GM23248 (cell line): ENCODE measurements around the gene USP2. TPM values are rescaled to one million over a fixed set of nuclear protein-coding genes. Genes with fewer than 3 reads are reported as not detected.

ENCODE experiments used
- DNase-seq: peaks from one replicate; pipeline ENCODE4 v3.0.0-alpha.2; 2015
- H2AFZ ChIP-seq: fragments of 200-600 bp; sonication (generic); 2 replicates; pipeline ENCODE4 v1.6.1; 2016; ENCODE audit warnings: antibody characterized with exemption
- H3F3A ChIP-seq: fragments of 200-600 bp; sonication (generic); 2 replicates; pipeline ENCODE4 v1.6.1; 2016; ENCODE audit warnings: mild to moderate bottlenecking, antibody characterized with exemption, mixed run types; ENCODE audit not compliant: insufficient read depth
- H3K27ac ChIP-seq: fragments of 200-600 bp; sonication (generic); 2 replicates; pipeline ENCODE4 v1.5.1; 2016; ENCODE audit warnings: mild to moderate bottlenecking
- H3K27me3 ChIP-seq: fragments of 200-600 bp; sonication (generic); replicated peaks from 2 replicates; pipeline ENCODE4 v1.6.1; 2016; ENCODE audit warnings: mild to moderate bottlenecking; ENCODE audit not compliant: insufficient read depth
- H3K36me3 ChIP-seq: fragments of 200-600 bp; sonication (generic); 2 replicates; pipeline ENCODE4 v1.6.1; 2016; ENCODE audit warnings: low read depth, mild to moderate bottlenecking
- H3K4me1 ChIP-seq: fragments of 200-600 bp; sonication (generic); 2 replicates; pipeline ENCODE4 v1.6.1; 2016; ENCODE audit warnings: mild to moderate bottlenecking; ENCODE audit not compliant: insufficient read depth
- H3K4me2 ChIP-seq: fragments of 200-600 bp; sonication (generic); one replicate; pipeline ENCODE4 v1.6.1; 2016; ENCODE audit warnings: mild to moderate bottlenecking; ENCODE audit not compliant: unreplicated experiment
- H3K4me3 ChIP-seq: fragments of 200-600 bp; sonication (generic); 2 replicates; pipeline ENCODE4 v1.5.1; 2016; ENCODE audit warnings: mild to moderate bottlenecking
- H3K79me2 ChIP-seq: fragments of 200-600 bp; sonication (generic); 2 replicates; pipeline ENCODE4 v1.6.1; 2016; ENCODE audit warnings: mild to moderate bottlenecking; ENCODE audit not compliant: insufficient read depth
- H3K9ac ChIP-seq: fragments of 200-600 bp; sonication (generic); 2 replicates; pipeline ENCODE4 v1.6.1; 2016; ENCODE audit warnings: mild to moderate bottlenecking
- H3K9me2 ChIP-seq: fragments of 200-600 bp; sonication (generic); 2 replicates; pipeline ENCODE4 v1.6.1; 2016; ENCODE audit warnings: mixed run types, mild to moderate bottlenecking, moderate library complexity; ENCODE audit not compliant: insufficient read depth
- H3K9me3 ChIP-seq: fragments of 200-600 bp; sonication (generic); one replicate; pipeline ENCODE4 v1.6.1; 2017; ENCODE audit warnings: low read depth
- H4K20me1 ChIP-seq: fragments of 200-600 bp; sonication (generic); 2 replicates; pipeline ENCODE4 v1.6.0; 2016; ENCODE audit not compliant: insufficient read depth
- EZH2 ChIP-seq: fragments of 200-600 bp; sonication (generic); IDR thresholded peaks from 2 replicates; pipeline ENCODE4 v1.6.1; 2018; ENCODE audit warnings: antibody characterized with exemption, mild to moderate bottlenecking; ENCODE audit not compliant: insufficient read depth, poor library complexity, severe bottlenecking
- EZH2phosphoT487 ChIP-seq: fragments of 200-600 bp; sonication (generic); IDR thresholded peaks from 2 replicates; pipeline ENCODE4 v1.6.1; 2018; ENCODE audit warnings: antibody characterized with exemption, moderate library complexity, mild to moderate bottlenecking, low read depth; ENCODE audit not compliant: insufficient read depth
- WGBS, 2 experiments: methylation state at CpG; one replicate each; pipeline ENCODE4 v1.1.6; 2015 to 2017; ENCODE audit warnings: low lambda C conversion rate in 2 of 2, low coverage in 1 of 2; ENCODE audit errors: missing lambda C conversion rate in 2 of 2; 5-methylcytosine and 5-hydroxymethylcytosine counted together
- in situ Hi-C: fragments of 300-500 bp; cut with MboI; formaldehyde crosslinking; loops from 2 replicates; pipeline ENCODE4 v1.15.0; 2020
- polyA plus RNA-seq: library from polyadenylated mRNA; unstranded; fragments of >200 nt; fragmentation: Nextera tagmentation; extraction: Ambion mirVana; gene quantifications from 2 replicates; pipeline ENCODE4 v1.2.1, GENCODE V29; 2016
- total RNA-seq: library from RNA; depleted of rRNA; stranded (reverse); fragments of >200 nt; shearing (Covaris generic); gene quantifications from 2 replicates; pipeline ENCODE4 v1.2.3, GENCODE V29; 2014

Gene USP2
- total and polyA plus RNA-seq, 2 experiments from 2014 or later, result 0.33 TPM; not detected in 1

DNA sequence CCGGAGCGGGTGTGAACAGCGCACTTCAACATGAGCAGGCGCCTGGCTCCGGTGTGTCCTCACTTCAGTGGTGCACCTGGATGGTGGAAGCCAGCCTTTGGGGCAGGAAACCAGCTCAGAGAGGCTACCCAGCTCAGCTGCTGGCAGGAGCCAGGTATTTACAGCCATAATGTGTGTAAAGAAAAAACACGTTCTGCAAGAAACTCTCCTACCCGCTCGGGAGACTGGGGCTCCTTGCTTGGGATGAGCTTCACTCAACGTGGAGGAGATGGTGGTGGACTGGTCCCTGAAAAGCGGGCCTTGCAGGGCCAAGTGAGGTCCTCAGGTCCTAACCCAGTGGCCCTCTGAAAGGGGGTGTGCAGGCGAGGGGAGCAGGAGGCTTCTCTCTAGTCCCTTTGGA is 72.1 kb downstream of the USP2 start:
- Histone ChIP-seq H3K9ac (no peak overlapping the region), H3K4me1 (peaks cover 8% of the 10 kb centered on the region; the same call in 1 of the 2 replicates), H3K79me2 (no peaks in the 10 kb centered on the region), H3K4me3 (no peak overlapping the region), H3K27ac (no peak overlapping the region), H3K9me3 (no peaks in the 10 kb centered on the region), H3K27me3 (no peaks in the 10 kb centered on the region), H3K36me3 (no peaks in the 10 kb centered on the region), H3K9me2 (no peaks in the 10 kb centered on the region), H2AFZ (no peak overlapping the region), H4K20me1 (no peaks in the 10 kb centered on the region), H3K4me2 (no peak overlapping the region), H3F3A (0 out of 2 replicates have a peak, but pooled peaks cover 17% of the 10 kb centered on the region)
- in situ Hi-C loops, result no loop called here
- no peak for TF ChIP-seq EZH2phosphoT487
- TF ChIP-seq EZH2, result no peak
- WGBS, 2 experiments, result 87% methylated on average over 11 of the region's 11 CpGs
- no peak for DNase-seq

- no peaks in the 10 kb centered on the region for H4K20me1 ChIP-seq
- H3K9me2 ChIP-seq, result no peaks in the 10 kb centered on the region
- H3K27me3 ChIP-seq, result no peaks in the 10 kb centered on the region
- no peak overlapping the region for H3K4me3 ChIP-seq
- peaks cover 8% of the 10 kb centered on the region; the same call in 1 of the 2 replicates for H3K4me1 ChIP-seq
- WGBS, 2 experiments, result 82 to 86% methylated on average over 5 of the region's 5 CpGs
- H3K9ac ChIP-seq, result no peak overlapping the region
- peaks cover 12% of the 10 kb centered on the region; the same call in 1 of the 2 replicates for H3K36me3 ChIP-seq
- in situ Hi-C loops, result no loop called here
- TF ChIP-seq EZH2 (no peak), EZH2phosphoT487 (no peak)
- H3F3A ChIP-seq, result 0 out of 2 replicates have a peak, but pooled peaks cover 17% of the 10 kb centered on the region
- no peak overlapping the region for H3K4me2 ChIP-seq
- no peak overlapping the region for H3K27ac ChIP-seq
- no peak for DNase-seq
- no peaks in the 10 kb centered on the region for H3K79me2 ChIP-seq
- no peak overlapping the region for H2AFZ ChIP-seq
- no peaks in the 10 kb centered on the region for H3K9me3 ChIP-seq
These were observed 73.5 kb downstream of the USP2 start for GRCh38 chr11:119307974-119308373.

GRCh38 chr11:119307219-119307618 is 74.3 kb downstream of the USP2 start:
- Histone ChIP-seq H4K20me1 (no peaks in the 10 kb centered on the region), H3K27ac (no peak overlapping the region), H3K9me2 (no peaks in the 10 kb centered on the region), H3K9me3 (no peaks in the 10 kb centered on the region), H3K36me3 (peaks cover 19% of the 10 kb centered on the region), H3K9ac (no peak overlapping the region), H2AFZ (no peak overlapping the region), H3F3A (0 out of 2 replicates have a peak, but pooled peaks cover 17% of the 10 kb centered on the region), H3K4me3 (no peak overlapping the region), H3K4me2 (no peak overlapping the region), H3K79me2 (no peaks in the 10 kb centered on the region), H3K27me3 (no peaks in the 10 kb centered on the region), H3K4me1 (peaks cover 8% of the 10 kb centered on the region; the same call in 1 of the 2 replicates)
- 20 to 75% methylated on average over 1 of the region's 1 CpG for WGBS, 2 experiments
- in situ Hi-C loops, result no loop called here
- no peak for DNase-seq
- TF ChIP-seq EZH2phosphoT487 (no peak), EZH2 (no peak)

- Histone ChIP-seq H3F3A (0 out of 2 replicates have a peak, but pooled peaks cover 17% of the 10 kb centered on the region), H3K27me3 (no peaks in the 10 kb centered on the region), H2AFZ (no peak overlapping the region), H3K36me3 (peaks cover 24% of the 10 kb centered on the region), H3K79me2 (no peaks in the 10 kb centered on the region), H3K4me1 (peaks cover 8% of the 10 kb centered on the region; the same call in 1 of the 2 replicates), H3K4me3 (no peak overlapping the region), H3K4me2 (no peak overlapping the region), H3K9ac (no peak overlapping the region), H4K20me1 (no peaks in the 10 kb centered on the region), H3K9me2 (no peaks in the 10 kb centered on the region), H3K9me3 (no peaks in the 10 kb centered on the region), H3K27ac (0 out of 2 replicates have a peak overlapping the region, but pooled peaks have one; percentile 19)
- DNase-seq, result peak; percentile 39
- TF ChIP-seq EZH2phosphoT487 (no peak), EZH2 (no peak)
- 76 to 78% methylated on average over 5 of the region's 5 CpGs for WGBS, 2 experiments
- in situ Hi-C loops, result no loop called here
These were observed 75.1 kb downstream of the USP2 start for GRCh38 chr11:119306373-119306890.
